Measurements from ENCODE around the gene MYO10. TPM values are rescaled to one million over a fixed set of nuclear protein-coding genes. Genes with fewer than 3 reads are reported as not detected.
"Not testable (repeated sequence)": the region's sequence is repeated elsewhere in the genome, so short reads cannot be mapped to it uniquely, and the experiment has no call there.

MYO10 gene
- polyA plus RNA-seq, 3 donors: 38.1 to 42.3 (median 38.2) TPM

DNA sequence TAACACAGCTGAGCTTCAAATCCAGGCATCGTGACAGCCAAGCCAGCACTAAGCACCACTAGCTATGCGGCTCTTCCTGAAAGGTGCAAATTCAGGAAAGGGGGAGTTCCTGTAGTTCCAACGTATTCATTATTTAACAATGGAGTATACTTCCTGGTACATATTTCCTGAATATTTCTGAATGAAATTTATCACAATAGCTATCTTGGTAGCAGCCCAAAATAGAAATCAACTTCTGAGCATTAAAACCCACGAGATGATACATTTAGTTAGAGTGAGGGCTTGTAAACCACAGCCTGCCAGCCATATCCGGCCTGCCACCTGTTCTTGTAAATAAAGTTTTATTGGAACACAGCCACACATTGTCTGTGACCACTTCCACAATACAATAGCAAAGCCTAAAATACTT is 209.5 kb downstream of the MYO10 start:
- no peak for DNase-seq (ENCODE audit: low read depth in 3 of 3, low spot score in 2 of 3)

DNA sequence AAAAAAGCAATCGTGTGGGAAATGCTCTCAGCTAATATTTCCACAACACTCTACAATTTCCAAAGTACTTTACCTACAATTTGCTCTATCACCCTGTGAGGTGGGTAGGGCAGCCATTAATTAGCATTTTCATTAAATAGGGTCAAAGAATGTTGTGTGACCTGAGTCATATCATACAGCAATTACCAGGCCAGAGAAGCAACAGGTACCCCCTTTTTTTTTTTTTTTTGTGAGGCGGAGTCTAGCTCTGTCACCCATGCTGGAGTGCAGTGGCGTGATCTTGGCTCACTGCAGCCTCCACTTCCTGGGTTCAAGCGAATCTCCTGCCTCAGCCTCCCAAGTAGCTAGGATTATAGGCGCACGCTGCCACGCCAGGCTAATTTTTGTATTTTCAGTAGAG is 210.5 kb downstream of the MYO10 start:
- DNase-seq (ENCODE audit: low read depth in 3 of 3, low spot score in 2 of 3): no peak

DNA sequence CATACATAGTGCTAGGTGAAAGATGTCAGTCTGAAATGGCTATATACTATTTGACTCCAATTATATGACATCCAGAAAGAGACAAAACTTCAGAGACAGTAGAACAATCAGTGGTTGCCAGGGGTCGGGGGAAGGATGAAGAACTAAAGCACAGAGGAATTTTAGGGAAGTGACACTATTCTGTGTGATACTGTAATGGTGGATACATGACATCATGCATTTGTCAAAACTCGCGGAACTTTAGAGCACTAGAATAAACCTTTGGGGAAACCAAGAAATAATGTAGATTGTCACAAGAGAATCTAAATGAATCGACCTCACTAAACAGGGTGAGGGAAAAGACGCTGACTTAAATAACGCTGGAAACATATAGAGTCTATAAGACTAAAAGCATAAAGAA is 212.3 kb downstream of the MYO10 start:
- DNase-seq (ENCODE audit: low read depth in 3 of 3, low spot score in 2 of 3): no peak

DNA sequence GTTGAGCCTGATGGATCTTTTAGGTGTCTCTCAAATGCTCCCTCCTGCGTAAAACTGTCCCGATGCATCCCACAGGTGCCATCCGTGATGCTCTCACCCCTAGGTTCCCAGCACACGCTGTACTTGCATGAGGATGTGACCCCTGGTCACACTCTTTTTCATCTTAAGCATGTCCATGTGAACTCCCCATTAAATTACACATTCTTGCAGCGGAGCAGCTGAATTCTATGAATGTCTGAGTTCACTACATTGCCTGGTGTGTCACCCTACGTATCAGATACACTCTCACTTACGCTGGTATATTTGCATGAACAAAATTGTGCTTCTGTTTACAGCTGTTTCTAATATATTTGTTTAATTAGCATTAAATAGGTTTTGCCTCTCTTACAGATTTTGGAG is 214.0 kb downstream of the MYO10 start:
- DNase-seq (ENCODE audit: low read depth in 3 of 3, low spot score in 2 of 3): no peak

DNA sequence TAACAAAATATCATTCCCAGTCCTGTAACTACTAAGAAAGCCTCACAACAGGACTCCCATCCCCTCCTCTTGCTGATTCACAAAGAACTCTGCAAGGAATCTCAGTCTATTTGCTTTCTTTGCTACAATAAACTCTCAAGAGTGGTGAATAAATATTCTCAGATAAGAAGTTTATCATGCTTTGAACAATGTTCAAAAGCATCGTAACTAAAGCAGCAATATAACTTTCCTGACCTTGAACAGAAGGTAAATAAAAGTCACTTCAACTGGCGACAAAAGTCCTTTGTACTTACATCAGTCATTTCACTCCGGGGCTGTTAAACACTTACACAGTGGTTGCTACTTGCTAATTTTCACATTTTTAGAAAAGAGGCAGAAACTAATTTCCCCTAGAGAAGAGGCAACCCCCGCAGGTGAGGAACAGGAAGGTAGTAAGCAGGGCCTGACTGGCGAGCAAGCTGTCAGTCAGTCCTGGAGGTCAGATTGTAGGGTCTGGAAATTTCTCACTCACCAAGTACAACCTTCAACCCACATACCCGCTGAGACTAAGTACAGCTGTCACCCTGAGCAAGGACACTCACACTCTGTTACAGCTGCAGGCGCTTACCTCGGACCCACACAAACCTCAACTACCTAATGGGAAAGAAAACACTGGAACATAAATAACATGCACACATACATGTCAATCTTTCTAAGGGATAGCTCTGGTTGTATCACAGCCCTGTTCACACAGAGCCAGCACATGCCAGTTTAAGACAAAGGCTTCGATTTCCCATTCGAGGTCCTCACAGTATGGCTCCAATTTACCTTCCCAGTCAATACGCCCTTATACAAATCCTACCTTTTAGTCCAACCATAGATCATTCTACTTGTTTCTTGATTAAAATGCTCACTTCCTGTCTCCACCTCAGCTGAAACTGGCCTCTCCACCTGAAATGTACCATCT is 214.7 kb downstream of the MYO10 start:
- DNase-seq (ENCODE audit: low read depth in 3 of 3, low spot score in 2 of 3): no peak

DNA sequence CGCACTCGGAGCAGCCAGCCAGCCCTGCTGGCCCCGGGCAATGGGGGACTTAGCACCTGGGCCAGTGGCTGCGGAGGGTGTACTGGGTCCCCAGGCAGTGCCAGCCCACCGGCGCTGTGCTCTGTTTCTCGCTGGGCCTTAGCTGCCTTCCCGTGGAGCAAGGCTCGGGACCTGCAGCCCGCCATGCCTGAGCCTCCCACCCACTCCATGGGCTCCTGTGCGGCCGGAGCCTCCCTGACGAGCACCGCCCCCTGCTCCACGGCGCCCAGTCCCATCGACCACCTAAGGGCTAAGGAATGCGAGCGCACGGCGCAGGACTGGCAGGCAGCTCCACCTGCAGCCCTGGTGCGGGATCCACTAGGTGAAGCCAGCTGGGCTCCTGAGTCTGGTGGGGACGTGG is 218.1 kb downstream of the MYO10 start:
- not testable (repeated sequence) for DNase-seq (ENCODE audit: low read depth in 3 of 3, low spot score in 2 of 3)

DNA sequence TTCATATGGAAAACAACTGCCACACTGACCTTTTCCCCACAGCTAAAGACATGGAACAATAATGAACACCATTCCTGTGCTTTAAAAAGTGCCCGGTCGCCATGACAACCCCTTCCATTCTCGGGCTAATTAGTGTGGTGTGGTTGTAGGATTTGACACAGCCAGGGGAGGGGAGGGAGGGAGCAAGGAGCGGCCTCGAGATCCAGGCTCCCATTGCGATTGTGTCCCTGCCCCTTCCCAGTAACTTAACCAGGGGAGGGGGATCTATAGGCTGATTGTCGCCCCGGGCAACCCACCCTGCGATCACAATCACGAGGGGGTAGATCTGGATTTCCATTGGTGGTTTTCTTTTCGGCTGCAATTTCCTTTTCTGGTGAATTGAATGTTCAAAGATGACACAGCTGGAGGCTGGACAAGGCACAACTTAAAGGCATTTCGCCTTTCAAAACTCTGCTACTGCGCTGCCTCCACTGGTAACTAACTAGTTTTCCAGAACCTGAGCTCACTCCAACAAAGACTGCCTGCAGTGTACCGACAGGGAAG is 222.6 kb downstream of the MYO10 start:
- DNase-seq (ENCODE audit: low read depth in 3 of 3, low spot score in 2 of 3): no peak

DNA sequence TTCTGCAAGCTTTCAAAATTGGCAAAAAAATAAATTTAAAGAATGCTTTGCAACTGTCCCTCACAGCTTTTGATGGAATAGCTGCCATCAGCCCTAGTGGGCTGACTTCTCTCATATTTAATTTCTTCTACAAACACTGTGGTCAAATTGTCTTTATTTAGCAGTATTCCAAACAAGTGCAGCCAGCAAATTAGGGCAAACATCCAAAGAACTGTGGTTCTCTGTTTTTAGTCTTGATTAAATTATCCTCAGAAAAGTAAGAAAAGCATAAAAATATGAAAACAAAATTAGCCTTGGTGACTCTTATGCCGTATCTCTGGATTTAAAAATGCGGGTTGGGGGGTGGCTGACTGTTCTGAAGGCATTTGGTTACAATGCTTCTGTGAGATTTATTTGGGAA is 223.5 kb downstream of the MYO10 start:
- DNase-seq (ENCODE audit: low read depth in 3 of 3, low spot score in 2 of 3): no peak

DNA sequence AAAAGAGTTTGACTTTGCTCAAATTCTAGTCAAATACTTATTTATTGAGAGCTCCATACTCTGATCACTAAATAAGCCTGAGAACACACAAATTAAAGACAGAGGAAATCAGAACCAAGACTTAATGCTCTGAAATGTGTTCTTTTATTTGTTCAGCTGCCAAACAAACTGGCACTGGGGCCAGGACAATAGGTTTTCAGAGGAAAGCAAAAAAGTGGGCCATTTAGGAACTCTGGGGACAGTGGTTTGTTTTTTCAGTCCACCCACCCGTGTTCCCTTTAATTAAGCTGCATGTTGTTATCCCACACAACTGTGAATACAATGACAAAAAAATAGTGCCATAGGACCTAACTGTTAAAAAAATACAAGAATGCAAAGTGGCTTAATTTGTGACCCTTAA is 223.9 kb downstream of the MYO10 start:
- DNase-seq (ENCODE audit: low read depth in 3 of 3, low spot score in 2 of 3): no peak

DNA sequence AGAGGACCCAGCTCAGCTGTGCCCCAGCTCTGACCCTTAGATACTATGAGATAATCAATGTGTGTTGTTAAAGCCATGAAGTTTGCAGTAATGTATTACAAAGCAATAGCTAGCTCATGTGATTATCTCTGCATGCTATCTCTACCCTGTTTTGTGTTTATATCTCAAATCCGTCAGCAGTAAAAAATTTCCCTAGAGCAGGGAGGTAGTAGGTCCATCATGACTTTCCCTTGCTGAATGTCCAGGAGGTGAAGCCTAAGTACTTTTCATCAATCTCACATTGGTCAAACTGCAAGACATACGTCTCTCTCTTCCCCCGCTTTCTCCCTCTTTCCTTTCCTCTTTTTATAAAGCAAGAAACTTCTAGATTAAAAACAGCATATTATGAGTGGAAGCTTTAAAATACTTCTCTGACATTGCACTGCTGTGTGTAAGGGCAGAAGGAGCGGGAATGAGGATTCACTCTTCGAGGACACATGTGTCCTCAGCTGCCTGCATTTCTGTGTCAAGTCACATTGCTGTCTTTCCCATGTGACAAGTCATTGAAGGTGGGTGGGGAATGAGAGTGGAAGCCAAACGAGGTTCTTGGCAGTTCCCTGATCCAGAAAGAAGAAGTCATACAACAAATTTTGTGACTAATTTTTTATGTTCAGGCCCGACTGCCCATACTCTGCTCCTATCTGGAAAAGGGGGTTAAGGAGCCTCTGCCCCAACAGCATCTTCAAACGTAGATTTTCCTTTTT is 226.2 kb downstream of the MYO10 start:
- no peak for DNase-seq (ENCODE audit: low read depth in 3 of 3, low spot score in 2 of 3)

DNA sequence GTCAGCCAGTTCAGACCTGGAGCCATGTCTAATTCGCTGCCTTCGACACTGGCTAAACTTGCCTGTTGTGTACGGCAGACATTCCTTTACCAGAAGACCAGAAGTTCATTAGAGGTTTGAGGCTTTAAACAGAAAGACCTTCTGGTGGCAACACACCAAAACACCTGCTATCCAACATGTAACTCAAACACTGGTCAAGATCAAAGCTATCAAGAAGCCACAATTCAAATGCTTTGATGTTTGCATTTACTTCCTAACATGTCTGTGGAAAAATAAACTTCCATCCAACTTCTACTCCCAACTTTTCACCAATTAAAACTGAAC is 228.3 kb downstream of the MYO10 start:
- no peak for DNase-seq (ENCODE audit: low read depth in 3 of 3, low spot score in 2 of 3)

DNA sequence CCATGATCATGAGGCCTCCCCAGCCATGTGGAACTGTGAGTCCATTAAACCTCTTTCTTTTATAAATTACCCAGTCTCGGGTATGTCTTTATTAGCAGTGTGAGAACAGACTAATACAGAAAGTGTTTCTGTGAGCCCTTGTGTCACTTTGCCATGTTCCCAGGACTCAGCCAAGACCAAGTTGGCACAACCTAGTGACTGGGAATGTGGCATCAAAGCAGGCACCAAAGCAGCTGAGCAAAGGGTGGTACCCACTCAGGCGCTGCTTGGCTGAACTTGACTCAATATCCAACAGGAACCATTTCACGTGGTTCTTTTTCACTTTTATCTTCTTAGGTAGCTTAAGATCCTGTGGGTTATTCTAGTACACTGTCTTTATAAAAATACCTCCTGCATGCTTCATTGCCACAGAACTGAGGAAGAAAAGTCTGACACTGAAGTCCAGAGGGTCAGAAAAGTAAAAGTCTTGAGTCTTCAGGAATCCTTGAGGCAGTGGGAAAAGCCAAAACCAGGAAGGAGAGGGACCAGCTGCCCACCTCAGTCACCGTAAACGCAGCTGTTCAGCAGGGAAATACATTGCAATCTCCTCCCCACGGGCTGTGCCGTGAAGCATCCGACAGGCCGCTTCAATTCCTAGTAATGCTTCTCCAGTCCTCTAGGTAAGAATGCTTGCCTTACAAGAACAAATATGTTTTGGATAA is 228.8 kb downstream of the MYO10 start:
- no peak for DNase-seq (ENCODE audit: low read depth in 3 of 3, low spot score in 2 of 3)

DNA sequence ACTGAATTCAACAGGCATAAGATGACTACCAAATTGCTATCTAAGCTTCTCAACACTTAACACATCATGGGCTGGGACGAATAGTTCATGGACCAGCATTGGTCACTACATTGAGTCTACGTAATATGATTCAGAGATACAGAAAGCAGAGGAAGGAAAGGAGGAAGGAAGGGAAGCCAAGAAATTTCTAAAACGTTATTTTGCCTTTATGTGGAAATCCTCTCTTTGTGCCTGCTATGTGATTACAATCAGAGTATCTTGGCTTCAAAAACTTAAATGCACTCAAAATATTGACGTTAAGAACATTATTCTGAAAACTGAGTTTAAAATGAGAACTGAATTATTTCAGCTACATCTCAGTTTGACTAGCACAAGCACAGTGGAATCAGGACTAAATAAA is 231.1 kb downstream of the MYO10 start:
- DNase-seq (ENCODE audit: low read depth in 3 of 3, low spot score in 2 of 3): no peak

DNA sequence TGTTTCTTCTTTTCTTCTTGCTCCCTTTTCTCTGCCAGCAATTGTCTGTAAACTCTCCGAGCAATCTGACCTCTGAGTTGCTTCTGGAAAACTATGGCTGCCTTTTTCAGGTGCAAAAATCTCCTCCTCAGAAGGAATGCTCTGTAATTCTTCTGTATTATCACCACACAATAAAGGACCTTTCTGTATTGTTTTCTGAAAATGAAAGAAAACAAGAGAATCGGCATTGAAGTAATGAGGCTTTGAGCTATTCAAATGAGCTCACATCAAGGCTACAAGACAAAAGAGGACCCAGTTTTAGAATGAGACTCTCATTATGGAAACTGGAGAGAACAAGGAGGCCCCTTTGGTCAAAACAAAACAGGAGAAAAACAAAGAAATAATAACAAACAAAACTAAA is 233.1 kb downstream of the MYO10 start:
- no peak for DNase-seq (ENCODE audit: low read depth in 3 of 3, low spot score in 2 of 3)

DNA sequence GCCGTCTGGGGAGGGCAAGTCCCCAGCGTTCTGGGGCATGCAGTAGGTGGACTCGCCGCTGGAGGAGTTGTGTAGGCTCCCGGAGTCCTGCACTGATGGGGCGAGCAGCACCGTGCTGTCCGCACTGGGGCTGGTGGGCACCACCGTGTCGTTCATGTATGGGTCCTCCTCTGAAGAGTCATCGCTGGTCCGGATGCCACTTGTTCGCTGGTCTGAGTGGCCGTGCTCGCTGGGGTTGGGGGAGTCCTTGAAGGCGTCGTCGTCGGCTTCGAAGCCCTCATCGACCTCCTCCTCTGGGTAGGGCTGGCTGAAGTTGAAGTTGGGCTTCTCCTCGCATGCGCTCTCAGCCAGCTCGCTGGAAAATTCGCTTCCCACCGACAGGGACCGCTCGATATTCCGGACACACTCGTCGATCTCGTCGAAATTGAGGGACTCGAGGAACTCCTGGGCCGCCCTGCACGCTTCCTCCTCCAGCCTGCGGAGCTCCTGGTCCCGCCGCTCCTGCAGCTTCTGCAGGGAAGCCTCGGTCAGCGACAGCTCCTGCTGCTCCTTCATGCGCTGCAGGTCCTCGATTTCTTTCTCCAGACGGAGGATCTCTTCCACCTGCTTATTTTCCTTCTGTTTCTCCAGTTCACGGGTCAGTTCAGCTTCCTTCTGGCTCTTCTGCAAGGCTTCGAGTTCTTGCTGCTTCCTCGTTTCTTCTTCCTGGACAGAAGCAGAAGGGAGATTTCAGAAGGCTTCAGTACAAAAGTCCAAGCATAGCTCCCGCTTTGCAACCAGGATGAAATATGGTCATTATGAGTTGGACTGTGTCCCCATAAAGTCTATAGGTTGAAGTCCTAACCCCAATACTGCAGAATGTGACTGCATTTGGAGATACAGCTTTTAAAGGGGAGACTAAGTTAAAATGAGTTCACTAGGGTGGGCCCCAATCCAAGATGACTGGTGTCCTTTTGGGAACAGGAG is 234.7 kb downstream of the MYO10 start:
- DNase-seq (ENCODE audit: low read depth in 3 of 3, low spot score in 2 of 3): no peak

DNA sequence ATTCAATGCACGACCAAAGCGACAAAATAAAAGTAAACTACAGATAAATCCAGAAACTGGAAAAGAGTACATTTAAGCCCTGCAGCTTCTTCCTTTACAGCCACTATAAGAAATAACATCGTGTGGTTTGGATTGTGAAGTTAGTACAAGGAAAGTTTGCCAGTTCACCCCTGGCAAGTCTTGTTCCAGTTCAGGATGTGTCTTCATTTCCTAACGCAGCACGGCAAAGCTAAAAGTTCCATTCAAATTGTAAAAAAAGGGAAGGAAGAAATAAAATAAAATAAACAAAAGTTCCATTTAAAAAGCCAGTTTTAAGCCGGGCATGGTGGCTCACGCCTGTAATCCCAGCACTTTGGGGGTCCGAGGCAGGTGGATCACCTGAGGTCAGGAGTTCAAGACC is 236.0 kb downstream of the MYO10 start:
- no peak for DNase-seq (ENCODE audit: low read depth in 3 of 3, low spot score in 2 of 3)

DNA sequence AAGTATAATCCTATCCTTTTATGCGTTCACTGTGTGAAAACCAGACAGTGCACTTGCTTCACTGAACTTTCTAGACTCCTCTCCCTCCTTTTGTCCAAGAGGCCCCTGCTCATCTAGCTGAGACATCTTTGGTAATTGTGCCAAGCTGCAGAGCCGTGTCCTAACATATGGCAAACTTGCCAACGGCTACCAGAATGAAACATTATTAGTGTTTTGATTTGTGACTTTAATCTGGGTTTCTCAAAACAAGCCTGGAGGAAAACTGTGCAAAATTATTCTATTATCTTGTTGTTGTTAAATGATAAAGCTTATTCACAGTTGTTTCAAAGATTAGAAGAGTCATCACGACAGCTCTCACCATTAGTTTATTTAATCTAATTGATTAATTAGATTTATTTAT is 240.3 kb downstream of the MYO10 start:
- DNase-seq (ENCODE audit: low read depth in 3 of 3, low spot score in 2 of 3): no peak

DNA sequence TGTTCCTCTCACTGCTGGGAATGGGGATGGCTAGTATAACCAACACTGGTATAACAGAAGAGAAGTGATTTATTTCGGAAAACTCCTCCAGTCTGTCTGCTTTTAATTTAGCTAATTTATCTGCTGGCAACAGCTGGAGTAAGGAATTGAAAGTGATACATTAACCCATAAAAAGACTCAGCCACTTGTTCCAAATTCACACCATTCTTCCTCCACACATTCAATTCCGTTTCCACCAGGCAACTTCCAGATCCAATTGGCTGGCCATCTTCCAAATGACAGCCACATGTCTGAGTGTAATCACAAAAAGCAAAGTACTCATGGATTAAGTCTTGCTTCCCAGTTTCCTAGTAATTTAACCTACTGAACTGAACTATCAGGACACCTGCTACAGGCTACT is 242.2 kb downstream of the MYO10 start:
- no peak for DNase-seq (ENCODE audit: low read depth in 3 of 3, low spot score in 2 of 3)

DNA sequence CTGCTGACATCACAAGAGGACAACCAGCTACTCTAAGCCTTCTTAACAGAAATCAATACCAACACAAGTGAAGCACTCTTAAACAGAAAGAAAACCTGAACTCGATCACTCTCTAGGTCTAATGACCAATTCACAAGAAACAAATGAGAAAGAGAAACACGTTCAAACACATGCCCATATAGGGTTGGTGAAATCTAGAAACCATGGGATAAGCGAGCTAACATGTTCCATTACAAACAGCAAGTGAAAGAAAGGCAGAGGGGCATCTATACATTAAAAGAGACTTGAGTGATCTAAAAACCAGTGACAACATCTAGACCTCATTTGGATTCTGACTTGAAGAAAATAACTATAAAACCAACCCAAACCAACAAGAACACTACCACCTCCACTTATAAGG is 244.4 kb downstream of the MYO10 start:
- no peak for DNase-seq (ENCODE audit: low read depth in 3 of 3, low spot score in 2 of 3)

DNA sequence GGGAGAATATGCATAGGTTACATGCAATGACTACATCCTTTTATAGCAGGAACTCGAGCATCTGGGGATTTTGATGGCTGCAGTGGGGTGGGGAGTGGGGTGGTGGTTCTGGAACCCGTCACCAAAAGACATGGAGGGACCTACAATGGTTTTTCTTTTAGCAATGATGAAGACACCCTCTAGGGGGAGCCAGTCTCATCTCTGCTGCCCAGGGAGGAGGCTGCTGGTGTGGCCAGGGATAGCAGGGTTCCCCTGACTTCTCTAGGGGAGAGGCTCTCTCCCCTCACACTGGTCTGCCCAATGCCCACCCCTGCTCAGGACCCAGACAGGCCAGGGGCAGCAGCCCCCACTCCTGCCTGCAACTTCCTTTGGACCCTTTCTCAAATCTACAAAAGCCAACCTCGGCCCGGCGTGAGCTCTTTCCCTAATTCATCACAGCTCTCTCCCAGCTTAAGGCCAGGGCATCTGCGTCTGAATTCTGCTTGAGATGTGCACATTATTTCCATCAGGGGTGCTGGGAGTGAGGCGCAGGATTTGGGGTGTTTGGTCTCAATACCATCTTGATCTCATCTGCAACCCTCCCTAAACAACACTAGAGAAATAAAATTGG is 245.7 kb downstream of the MYO10 start:
- DNase-seq (ENCODE audit: low read depth in 3 of 3, low spot score in 2 of 3): no peak

Measured in right renal cortex interstitium (tissue), 3 donors.